H9 (cell line): ENCODE data around the gene RPAP2. TPM values are rescaled to one million over a fixed set of nuclear protein-coding genes. Genes with fewer than 3 reads are reported as not detected.

Source experiments
- DNase-seq: peaks from one replicate; pipeline ENCODE4 v3.0.0-alpha.2; 2017
- H2AFZ ChIP-seq: one replicate; pipeline ENCODE4 v1.6.1; 2013; ENCODE audit warnings: mild to moderate bottlenecking, low read length, control low read depth, moderate library complexity
- H2AK5ac ChIP-seq: 2 replicates; pipeline ENCODE4 v1.6.1; 2013; ENCODE audit warnings: low read length, control low read depth, mixed read lengths; ENCODE audit not compliant: insufficient read length
- H2BK120ac ChIP-seq: one replicate; pipeline ENCODE4 v1.6.1; 2013; ENCODE audit warnings: low read depth, mild to moderate bottlenecking, low read length, control low read depth, inconsistent platforms; ENCODE audit not compliant: poor library complexity, severe bottlenecking
- H2BK12ac ChIP-seq: 2 replicates; pipeline ENCODE4 v1.6.1; 2013; ENCODE audit warnings: low read length, control low read depth, mixed read lengths, low read depth; ENCODE audit not compliant: insufficient read length
- H2BK15ac ChIP-seq: 2 replicates; pipeline ENCODE4 v1.6.1; 2013; ENCODE audit warnings: low read depth, low read length, control low read depth
- H2BK20ac ChIP-seq: one replicate; pipeline ENCODE4 v1.6.1; 2013; ENCODE audit warnings: low read depth, mild to moderate bottlenecking, low read length, control low read depth, inconsistent platforms; ENCODE audit not compliant: poor library complexity, severe bottlenecking
- H2BK5ac ChIP-seq: 2 replicates; pipeline ENCODE4 v1.6.1; 2013; ENCODE audit warnings: low read length, control low read depth, mixed read lengths; ENCODE audit not compliant: insufficient read length
- H3K14ac ChIP-seq: 2 replicates; pipeline ENCODE4 v1.6.1; 2013; ENCODE audit warnings: low read length, control low read depth; ENCODE audit not compliant: insufficient read depth
- H3K18ac ChIP-seq: 2 replicates; pipeline ENCODE4 v1.6.1; 2013; ENCODE audit warnings: low read depth, mild to moderate bottlenecking, mixed read lengths, low read length, control low read depth; ENCODE audit not compliant: insufficient read length
- H3K23ac ChIP-seq: 2 replicates; pipeline ENCODE4 v1.6.1; 2013; ENCODE audit warnings: low read length, control low read depth, mixed read lengths, low read depth; ENCODE audit not compliant: insufficient read length
- H3K23me2 ChIP-seq: 2 replicates; pipeline ENCODE4 v1.6.1; 2013; ENCODE audit warnings: low read depth, mild to moderate bottlenecking, mixed read lengths, low read length, control low read depth; ENCODE audit not compliant: insufficient read length, poor library complexity, severe bottlenecking
- H3K27ac ChIP-seq: 2 replicates; pipeline ENCODE4 v1.5.1; 2013; ENCODE audit warnings: low read length, control low read depth, mixed read lengths, low read depth; ENCODE audit not compliant: insufficient read length
- H3K27me3 ChIP-seq: 2 replicates; pipeline ENCODE4 v1.6.1; 2013; ENCODE audit warnings: low read length, control low read depth, inconsistent platforms; ENCODE audit not compliant: insufficient read depth
- H3K4ac ChIP-seq: 2 replicates; pipeline ENCODE4 v1.6.1; 2013; ENCODE audit warnings: low read depth, mild to moderate bottlenecking, control low read depth, inconsistent platforms, low read length, moderate library complexity
- H3K4me1 ChIP-seq: 2 replicates; pipeline ENCODE4 v1.6.1; 2013; ENCODE audit warnings: low read length, control low read depth, inconsistent platforms; ENCODE audit not compliant: insufficient read depth
- H3K4me2 ChIP-seq: 2 replicates; pipeline ENCODE4 v1.6.1; 2013; ENCODE audit warnings: low read length, control low read depth, mixed read lengths; ENCODE audit not compliant: insufficient read length, insufficient read depth
- H3K56ac ChIP-seq: 2 replicates; pipeline ENCODE4 v1.6.1; 2013; ENCODE audit warnings: low read depth, mild to moderate bottlenecking, mixed read lengths, low read length, control low read depth; ENCODE audit not compliant: insufficient read length
- H3K79me1 ChIP-seq: 2 replicates; pipeline ENCODE4 v1.6.1; 2013; ENCODE audit warnings: low read depth, mild to moderate bottlenecking, moderate library complexity, low read length, control low read depth, inconsistent platforms; ENCODE audit not compliant: insufficient read depth, poor library complexity, severe bottlenecking
- H3K79me2 ChIP-seq: 2 replicates; pipeline ENCODE4 v1.6.1; 2013; ENCODE audit warnings: low read length, control low read depth, inconsistent platforms; ENCODE audit not compliant: insufficient read depth
- H3K9ac ChIP-seq: 2 replicates; pipeline ENCODE4 v1.6.1; 2013; ENCODE audit warnings: low read length, control low read depth, mixed read lengths; ENCODE audit not compliant: insufficient read length; ENCODE audit errors: extremely low read depth
- H3K9me3 ChIP-seq: one replicate; pipeline ENCODE4 v1.6.1; 2013; ENCODE audit warnings: low read depth, low read length, inconsistent platforms; ENCODE audit not compliant: control insufficient read depth
- H3T11ph ChIP-seq: one replicate; pipeline ENCODE4 v1.6.1; 2013; ENCODE audit warnings: mild to moderate bottlenecking, low read length, control low read depth, inconsistent platforms
- H4K20me1 ChIP-seq: one replicate; pipeline ENCODE4 v1.6.1; 2013; ENCODE audit not compliant: control insufficient read depth, insufficient read length, insufficient read depth
- H4K5ac ChIP-seq: 2 replicates; pipeline ENCODE4 v1.6.1; 2013; ENCODE audit warnings: low read depth, mild to moderate bottlenecking, mixed read lengths, low read length, control low read depth; ENCODE audit not compliant: insufficient read length
- H4K8ac ChIP-seq: replicated peaks from 2 replicates; pipeline ENCODE4 v1.6.1; 2013; ENCODE audit warnings: low read length, control low read depth, mixed read lengths, low read depth; ENCODE audit not compliant: insufficient read length
- H4K91ac ChIP-seq: 2 replicates; pipeline ENCODE4 v1.6.1; 2013; ENCODE audit warnings: low read depth, mild to moderate bottlenecking, moderate library complexity, mixed read lengths, low read length, control low read depth; ENCODE audit not compliant: insufficient read length
- H3K27ac Mint-ChIP-seq, 3 experiments: 2 replicates in 2 of 3; 3 replicates in 1 of 3; pipeline ENCODE4 v1.8.0; 2020 to 2021; ENCODE audit warnings: mixed read lengths in 3 of 3, mild to moderate bottlenecking in 1 of 3, moderate library complexity in 1 of 3
- H3K27me3 Mint-ChIP-seq: 2 replicates; pipeline ENCODE4 v1.8.0; 2021; ENCODE audit warnings: low read depth, mild to moderate bottlenecking, moderate library complexity, mixed read lengths
- H3K36me3 Mint-ChIP-seq, 3 experiments: 2 replicates in 2 of 3; 3 replicates in 1 of 3; pipeline ENCODE4 v1.8.0; 2020 to 2021; ENCODE audit warnings: low read depth in 3 of 3, mixed read lengths in 3 of 3; ENCODE audit not compliant: insufficient read depth in 1 of 3
- H3K4me1 Mint-ChIP-seq, 2 experiments: 2 replicates each; pipeline ENCODE4 v1.8.0; 2020; ENCODE audit warnings: mixed read lengths in 2 of 2
- H3K4me3 Mint-ChIP-seq, 2 experiments: 2 replicates in 1 of 2; 3 replicates in 1 of 2; pipeline ENCODE4 v1.8.0; 2020 to 2021; ENCODE audit warnings: mild to moderate bottlenecking in 2 of 2, mixed read lengths in 2 of 2, moderate library complexity in 1 of 2
- H3K9me3 Mint-ChIP-seq, 2 experiments: 2 replicates in 1 of 2; 3 replicates in 1 of 2; pipeline ENCODE4 v1.8.0; 2020; ENCODE audit warnings: mild to moderate bottlenecking in 2 of 2, mixed read lengths in 2 of 2, moderate library complexity in 1 of 2
- WGBS: extraction: QIAGEN DNeasy Blood & Tissue Kit; methylation state at CpG from one replicate; pipeline ENCODE4 v1.1.7; 2013; ENCODE audit warnings: missing lambda C conversion rate, low lambda C conversion rate, mixed read lengths; ENCODE audit not compliant: insufficient read length; ENCODE audit errors: extremely low coverage; 5-methylcytosine and 5-hydroxymethylcytosine counted together
- total RNA-seq: library from RNA; stranded (reverse); gene quantifications from 2 replicates; pipeline ENCODE4 v1.2.1, GENCODE V29; 2021
- TF ChIP-seq, protein P1 (sequence below): fragments of 200-600 bp; sonication (generic); conservative IDR thresholded peaks from 3 replicates; pipeline ENCODE4 v1.8.0; 2021; ENCODE audit warnings: antibody characterized with exemption, mild to moderate bottlenecking

The RPAP2 gene
- total RNA-seq, 1 experiment from 2014 or later: 27.4 TPM

DNA sequence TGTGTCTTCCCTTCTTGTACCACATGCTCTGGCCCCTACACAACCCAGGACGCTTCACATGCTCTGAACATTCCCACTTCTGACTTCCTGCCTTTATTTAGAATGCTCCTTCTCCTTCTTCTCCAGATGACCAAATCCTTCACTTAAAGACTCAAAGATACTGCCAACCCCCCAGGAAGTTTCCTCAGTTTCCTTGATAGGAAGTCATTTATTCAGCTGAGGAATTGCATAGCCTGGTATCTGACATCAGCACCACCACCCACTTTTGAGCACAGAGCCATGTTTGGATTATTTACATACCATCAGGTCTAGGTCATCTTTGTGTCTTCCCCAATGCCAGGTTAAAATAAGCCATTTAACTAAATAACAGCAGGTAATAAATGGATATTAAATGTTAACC, 145.5 kb downstream of the RPAP2 start:
- Histone ChIP-seq H3K4me2 (no peak overlapping the region), H3K14ac (no peak overlapping the region), H3K9ac (no peak overlapping the region), H3K4me1 (no peaks in the 10 kb centered on the region), H3K79me2 (no peaks in the 10 kb centered on the region), H3K9me3 (no peaks in the 10 kb centered on the region), H3K4ac (no peak overlapping the region), H2BK12ac (no peak overlapping the region), H3K56ac (no peak overlapping the region), H4K5ac (no peak overlapping the region), H2AFZ (no peak overlapping the region), H3K23me2 (no peaks in the 10 kb centered on the region), H2BK20ac (no peak overlapping the region), H4K8ac (no peak overlapping the region), H2BK5ac (no peak overlapping the region), H3T11ph (no peak overlapping the region), H2BK120ac (no peak overlapping the region), H3K79me1 (no peaks in the 10 kb centered on the region), H3K27me3 (no peaks in the 10 kb centered on the region), H4K91ac (no peak overlapping the region), H3K27ac (no peak overlapping the region), H3K18ac (no peak overlapping the region), H3K23ac (no peak overlapping the region), H2AK5ac (no peak overlapping the region), H4K20me1 (no peaks in the 10 kb centered on the region), H2BK15ac (no peak overlapping the region)
- no peak for DNase-seq
- Mint-ChIP-seq H3K27me3 (no peaks in the 10 kb centered on the region), H3K4me1 (peaks cover 18% of the 10 kb centered on the region in 2 experiments), H3K4me3 (no peak overlapping the region), H3K27ac (no peak overlapping the region), H3K9me3 (no peaks in the 10 kb centered on the region), H3K36me3 (no peaks in the 10 kb centered on the region)
- no CpG with 5 or more reads among the region's 1 CpG for WGBS
- TF ChIP-seq, protein P1, sequence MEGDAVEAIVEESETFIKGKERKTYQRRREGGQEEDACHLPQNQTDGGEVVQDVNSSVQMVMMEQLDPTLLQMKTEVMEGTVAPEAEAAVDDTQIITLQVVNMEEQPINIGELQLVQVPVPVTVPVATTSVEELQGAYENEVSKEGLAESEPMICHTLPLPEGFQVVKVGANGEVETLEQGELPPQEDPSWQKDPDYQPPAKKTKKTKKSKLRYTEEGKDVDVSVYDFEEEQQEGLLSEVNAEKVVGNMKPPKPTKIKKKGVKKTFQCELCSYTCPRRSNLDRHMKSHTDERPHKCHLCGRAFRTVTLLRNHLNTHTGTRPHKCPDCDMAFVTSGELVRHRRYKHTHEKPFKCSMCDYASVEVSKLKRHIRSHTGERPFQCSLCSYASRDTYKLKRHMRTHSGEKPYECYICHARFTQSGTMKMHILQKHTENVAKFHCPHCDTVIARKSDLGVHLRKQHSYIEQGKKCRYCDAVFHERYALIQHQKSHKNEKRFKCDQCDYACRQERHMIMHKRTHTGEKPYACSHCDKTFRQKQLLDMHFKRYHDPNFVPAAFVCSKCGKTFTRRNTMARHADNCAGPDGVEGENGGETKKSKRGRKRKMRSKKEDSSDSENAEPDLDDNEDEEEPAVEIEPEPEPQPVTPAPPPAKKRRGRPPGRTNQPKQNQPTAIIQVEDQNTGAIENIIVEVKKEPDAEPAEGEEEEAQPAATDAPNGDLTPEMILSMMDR: no peak
